Endometrium (tissue), 2 donors: Measurements from ENCODE around the gene HOMER2.

Experiments
- FAIRE-seq: peaks from 2 replicates; lab custom pipeline; 2012; peaks lifted over from hg19 to GRCh38; lab: Jason Lieb, UNC
- donor health status: control.
- donor health status: control.

Gene HOMER2

GRCh38 chr15:82856397-82857170 is 95.9 kb downstream of the HOMER2 start:
- FAIRE-seq = no peak

- no peak for FAIRE-seq
Measured at GRCh38 chr15:82855286-82856100, 97.0 kb downstream of the HOMER2 start.

GRCh38 chr15:82854554-82854953 is 98.0 kb downstream of the HOMER2 start:
- no peak for FAIRE-seq

GRCh38 chr15:82852941-82853561 is 99.5 kb downstream of the HOMER2 start:
- no peak for FAIRE-seq

- FAIRE-seq = no peak
Measured at GRCh38 chr15:82851981-82852511, 100.5 kb downstream of the HOMER2 start.

GRCh38 chr15:82851306-82851850 is 101.1 kb downstream of the HOMER2 start:
- FAIRE-seq = no peak

- FAIRE-seq = no peak
Measured at GRCh38 chr15:82850731-82851130, 101.8 kb downstream of the HOMER2 start.

GRCh38 chr15:82849556-82850512 is 102.7 kb downstream of the HOMER2 start:
- no peak for FAIRE-seq

- no peak for FAIRE-seq
Measured at GRCh38 chr15:82848241-82848993, 104.1 kb downstream of the HOMER2 start.

GRCh38 chr15:82847703-82848102 is 104.8 kb downstream of the HOMER2 start:
- no peak for FAIRE-seq

- no peak for FAIRE-seq
Measured at GRCh38 chr15:82846621-82847020, 105.9 kb downstream of the HOMER2 start.

- FAIRE-seq = no peak
Measured at GRCh38 chr15:82845686-82846085, 106.8 kb downstream of the HOMER2 start.

GRCh38 chr15:82843566-82843965 is 109.0 kb downstream of the HOMER2 start:
- FAIRE-seq = no peak

- FAIRE-seq = no peak
Measured at GRCh38 chr15:82840166-82840565, 112.4 kb downstream of the HOMER2 start.

GRCh38 chr15:82839136-82839535 is 113.4 kb downstream of the HOMER2 start:
- FAIRE-seq = no peak

GRCh38 chr15:82838096-82838735 is 114.3 kb downstream of the HOMER2 start:
- no peak for FAIRE-seq

- FAIRE-seq = no peak
Measured at GRCh38 chr15:82835391-82835917, 117.1 kb downstream of the HOMER2 start.

- FAIRE-seq = no peak
Measured at GRCh38 chr15:82833362-82833682, 119.2 kb downstream of the HOMER2 start.

GRCh38 chr15:82832601-82833361 is 119.7 kb downstream of the HOMER2 start:
- FAIRE-seq = no peak
